AG09319 (cell line): ENCODE measurements around the gene ABL2.
A peak's percentile ranks its signal among the peaks of the same experiment; 100 is the strongest.

Source experiments
- DNase-seq: peaks from one replicate; pipeline ENCODE4 v3.0.0-alpha.2; 2010; ENCODE audit warnings: low read depth; ENCODE audit errors: extremely low read depth
- TF ChIP-seq, protein P1 (sequence below): IDR thresholded peaks from 2 replicates; pipeline ENCODE4 v1.5.1; 2011; ENCODE audit warnings: low read depth, mild to moderate bottlenecking, inconsistent platforms, low read length, moderate library complexity

ABL2 gene

DNA sequence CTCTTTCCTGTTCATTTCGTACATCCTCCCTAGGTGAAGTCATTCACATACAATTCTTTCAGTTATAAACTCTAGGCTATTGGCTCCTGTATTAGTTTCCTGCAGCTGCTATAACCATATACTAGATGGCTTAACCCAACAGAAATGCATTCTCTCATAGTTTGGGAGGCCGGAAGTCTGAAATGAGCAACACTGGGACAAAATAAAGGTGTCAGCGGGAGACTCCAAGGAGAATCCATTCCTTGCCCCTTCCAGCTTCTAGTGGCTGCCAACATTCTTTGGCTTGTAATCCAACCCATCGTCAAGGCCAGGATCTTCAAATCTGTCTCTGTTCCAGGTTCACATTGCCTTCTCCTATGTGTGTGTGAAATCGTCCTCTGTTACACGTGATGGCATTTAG, 76.3 kb downstream of the ABL2 start:
- TF ChIP-seq, protein P1, sequence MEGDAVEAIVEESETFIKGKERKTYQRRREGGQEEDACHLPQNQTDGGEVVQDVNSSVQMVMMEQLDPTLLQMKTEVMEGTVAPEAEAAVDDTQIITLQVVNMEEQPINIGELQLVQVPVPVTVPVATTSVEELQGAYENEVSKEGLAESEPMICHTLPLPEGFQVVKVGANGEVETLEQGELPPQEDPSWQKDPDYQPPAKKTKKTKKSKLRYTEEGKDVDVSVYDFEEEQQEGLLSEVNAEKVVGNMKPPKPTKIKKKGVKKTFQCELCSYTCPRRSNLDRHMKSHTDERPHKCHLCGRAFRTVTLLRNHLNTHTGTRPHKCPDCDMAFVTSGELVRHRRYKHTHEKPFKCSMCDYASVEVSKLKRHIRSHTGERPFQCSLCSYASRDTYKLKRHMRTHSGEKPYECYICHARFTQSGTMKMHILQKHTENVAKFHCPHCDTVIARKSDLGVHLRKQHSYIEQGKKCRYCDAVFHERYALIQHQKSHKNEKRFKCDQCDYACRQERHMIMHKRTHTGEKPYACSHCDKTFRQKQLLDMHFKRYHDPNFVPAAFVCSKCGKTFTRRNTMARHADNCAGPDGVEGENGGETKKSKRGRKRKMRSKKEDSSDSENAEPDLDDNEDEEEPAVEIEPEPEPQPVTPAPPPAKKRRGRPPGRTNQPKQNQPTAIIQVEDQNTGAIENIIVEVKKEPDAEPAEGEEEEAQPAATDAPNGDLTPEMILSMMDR = no peak
- DNase-seq = no peak

GRCh38 chr1:179151908-179152682, 77.4 kb downstream of the ABL2 start:
- DNase-seq = no peak
- TF ChIP-seq, protein P1 = no peak

DNA sequence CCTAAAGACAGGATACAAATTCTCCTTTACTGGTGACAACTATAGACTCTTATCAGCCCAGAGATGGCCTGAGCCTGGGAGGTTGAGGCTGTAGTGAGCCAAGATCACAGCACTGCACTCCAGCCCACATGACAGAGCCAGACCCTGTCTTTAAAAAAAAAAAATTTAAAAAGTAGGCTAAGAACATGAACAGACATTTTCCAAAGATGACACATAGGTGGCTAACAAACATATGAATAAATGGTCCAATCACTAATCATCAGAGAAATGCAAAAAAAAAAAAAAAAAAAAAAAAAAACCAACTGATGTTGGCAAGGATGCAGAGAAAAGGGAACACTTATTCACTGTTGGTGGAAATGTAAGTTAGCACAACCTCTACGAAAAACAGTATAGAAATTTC, 82.6 kb downstream of the ABL2 start:
- no peak for DNase-seq
- TF ChIP-seq, protein P1 = no peak

GRCh38 chr1:179146476-179146875, 83.0 kb downstream of the ABL2 start:
- DNase-seq = no peak
- TF ChIP-seq, protein P1 = no peak

DNA sequence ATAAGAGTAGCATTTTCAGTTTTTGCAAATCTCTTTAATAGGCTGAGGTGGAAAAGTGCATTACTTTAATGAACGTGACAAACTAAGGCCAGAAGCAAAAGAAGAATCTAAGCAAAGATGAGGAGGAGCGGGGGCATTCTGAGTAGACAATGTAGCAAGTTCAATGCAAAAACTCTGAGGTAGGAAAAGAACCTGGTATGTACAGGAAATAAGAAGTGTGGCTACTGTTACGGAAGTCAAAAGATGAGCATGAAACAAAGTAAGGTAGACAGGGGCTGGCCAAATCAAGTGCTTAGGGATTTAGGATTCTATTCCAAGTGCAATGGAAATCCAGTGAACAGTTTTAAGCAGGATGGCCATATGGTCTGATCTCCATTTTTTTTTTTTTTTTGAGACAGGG, 84.0 kb downstream of the ABL2 start:
- TF ChIP-seq, protein P1 = no peak
- no peak for DNase-seq

DNA sequence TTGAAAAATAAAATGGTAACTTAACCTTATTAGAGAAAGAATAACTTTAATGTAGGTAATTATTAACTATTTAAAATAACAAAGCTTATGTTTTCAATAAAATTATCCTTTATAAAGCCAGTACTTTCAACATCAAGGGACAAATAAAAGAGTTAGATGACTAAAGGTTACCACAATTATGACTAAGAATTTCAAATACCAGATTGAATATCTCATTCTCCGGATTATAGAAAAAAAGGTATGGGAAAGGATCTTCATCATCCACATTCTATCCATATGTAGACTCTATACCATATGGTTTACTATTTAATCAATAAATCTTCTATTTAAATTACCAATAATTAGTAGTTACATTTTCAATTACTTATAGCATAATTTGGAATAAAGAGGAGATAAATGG, 84.9 kb downstream of the ABL2 start:
- no peak for DNase-seq

GRCh38 chr1:179143322-179143721, 86.2 kb downstream of the ABL2 start:
- TF ChIP-seq, protein P1 = no peak
- DNase-seq = peak; percentile 72

More for the DNA sequence above, 84.9 kb downstream of the ABL2 start:
- TF ChIP-seq, protein P1 = no peak
